Heart left ventricle (tissue), 13 donors: ENCODE data around the gene ZMIZ2.

ENCODE experiments used
- POLR2A ChIP-seq, 2 donors: fragments of 450-650 bp; IDR thresholded peaks; one replicate each; pipeline ENCODE4 v1.6.1; 2017; ENCODE audit warnings: antibody characterized with exemption in 2 of 2, mild to moderate bottlenecking in 2 of 2, moderate library complexity in 2 of 2
- TF ChIP-seq, protein P1 (sequence below), 12 donors: fragments of 200-600 bp; sonication (generic) in 4 of 12; IDR thresholded peaks; one replicate each; pipeline versions ENCODE4 v1.5.0 to v1.8.0; 2018 to 2022; ENCODE audit warnings: antibody characterized with exemption in 12 of 12, mild to moderate bottlenecking in 5 of 12
- donor health status: ischemic (EF 13 %, LVEDD 7.1; RV severe dilation, severe dysfunction).
- donor health status: DM: no; HTN: yes; CAD: no.
- donor health status: DM: no; HTN: no; CAD: no.
- donor health status: ischemic (EF 25% LVEDD 6.9; RV normal size, moderate dysfunction).
- donor health status: ischemic (EF 25% LVEDD 5.7; RV mildly dilated, moderate dysfunction).
- donor health status: ischemic (EF 35%, LVEDD 5.7; RV mildly dilated, moderate dysfunction).
- donor health status: nonischemic (EF 11% LVEDD 7.7; RV severe dilation, severe dysfunction).
- donor health status: DM: yes; HTN: yes; CAD: no.
- donor health status: PGD.
- donor health status: ischemic (EF 29% LVEDD 5.4; RV normal size, mild dysfunction).
- donor health status: nonischemic (EF 23%, LVEDD 6.1; RV moderate dilation, normal function).

- TF ChIP-seq, protein P1, sequence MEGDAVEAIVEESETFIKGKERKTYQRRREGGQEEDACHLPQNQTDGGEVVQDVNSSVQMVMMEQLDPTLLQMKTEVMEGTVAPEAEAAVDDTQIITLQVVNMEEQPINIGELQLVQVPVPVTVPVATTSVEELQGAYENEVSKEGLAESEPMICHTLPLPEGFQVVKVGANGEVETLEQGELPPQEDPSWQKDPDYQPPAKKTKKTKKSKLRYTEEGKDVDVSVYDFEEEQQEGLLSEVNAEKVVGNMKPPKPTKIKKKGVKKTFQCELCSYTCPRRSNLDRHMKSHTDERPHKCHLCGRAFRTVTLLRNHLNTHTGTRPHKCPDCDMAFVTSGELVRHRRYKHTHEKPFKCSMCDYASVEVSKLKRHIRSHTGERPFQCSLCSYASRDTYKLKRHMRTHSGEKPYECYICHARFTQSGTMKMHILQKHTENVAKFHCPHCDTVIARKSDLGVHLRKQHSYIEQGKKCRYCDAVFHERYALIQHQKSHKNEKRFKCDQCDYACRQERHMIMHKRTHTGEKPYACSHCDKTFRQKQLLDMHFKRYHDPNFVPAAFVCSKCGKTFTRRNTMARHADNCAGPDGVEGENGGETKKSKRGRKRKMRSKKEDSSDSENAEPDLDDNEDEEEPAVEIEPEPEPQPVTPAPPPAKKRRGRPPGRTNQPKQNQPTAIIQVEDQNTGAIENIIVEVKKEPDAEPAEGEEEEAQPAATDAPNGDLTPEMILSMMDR (IDR thresholded peaks at IDR 0.05): no peak
- TF ChIP-seq POLR2A (IDR thresholded peaks at IDR 0.05): no peak
Measured at GRCh38 chr7:44727158-44727936, 21.3 kb upstream of the ZMIZ2 start.
